22Rv1 (cell line): ENCODE data around the gene RBP5.
A peak's percentile ranks its signal among the peaks of the same experiment; 100 is the strongest.

Source experiments
- H3K27ac ChIP-seq: fragments of 450-650 bp; 2 replicates; pipeline ENCODE4 v1.5.1; 2017
- CTCF ChIP-seq: fragments of 450-650 bp; IDR thresholded peaks from 2 replicates; pipeline ENCODE4 v1.5.1; 2017; ENCODE audit warnings: mild to moderate bottlenecking
- ZFX ChIP-seq: fragments of 450-650 bp; IDR thresholded peaks from 2 replicates; pipeline ENCODE4 v1.6.1; 2017; ENCODE audit warnings: antibody characterized with exemption, borderline replicate concordance

RBP5 gene

GRCh38 chr12:7130701-7131501, 2.2 kb upstream of the RBP5 start:
- no peak for TF ChIP-seq ZFX
- peak; percentile 20; the same call in 1 of the 2 replicates for TF ChIP-seq CTCF
- H3K27ac ChIP-seq: no peak overlapping the region

GRCh38 chr12:7129872-7130691, 1.4 kb upstream of the RBP5 start, which contains the start of gene CLSTN3:
Gene CLSTN3 (plus strand): TSS chr12:7130371. CDS start chr12:7130649, 278 bp downstream.
- TF ChIP-seq ZFX (no peak), CTCF (no peak)
- H3K27ac ChIP-seq: no peak within 1 kb of the TSS

- no peak overlapping the region for H3K27ac ChIP-seq
- TF ChIP-seq CTCF (no peak), ZFX (no peak)
Observed at GRCh38 chr12:7129287-7129871, 690 bp upstream of the RBP5 start.

GRCh38 chr12:7127916-7128626, 618 bp downstream of the RBP5 start:
- TF ChIP-seq ZFX (no peak), CTCF (no peak)
- H3K27ac ChIP-seq: no peak overlapping the region

GRCh38 chr12:7125632-7126227, 3.0 kb downstream of the RBP5 start:
- no peak for TF ChIP-seq CTCF
- no peak for TF ChIP-seq ZFX
- no peak overlapping the region for H3K27ac ChIP-seq

GRCh38 chr12:7123806-7124522, 4.7 kb downstream of the RBP5 start:
- no peak overlapping the region for H3K27ac ChIP-seq
- TF ChIP-seq ZFX (no peak), CTCF (no peak)
